OCI-LY3 (cell line): Measurements from ENCODE around the gene C11orf21.
A peak's percentile ranks its signal among the peaks of the same experiment; 100 is the strongest.

Experiments
- H2AFZ ChIP-seq: fragments of 200-600, 300-600 bp; shearing (Covaris generic); 2 replicates; pipeline ENCODE4 v1.6.0; 2014; ENCODE audit warnings: antibody characterized with exemption, low read depth, low read length
- H3K27ac ChIP-seq: fragments of 200-600, 300-600 bp; sonication (generic); 2 replicates; pipeline ENCODE4 v1.5.1; 2014; ENCODE audit warnings: mild to moderate bottlenecking, low read length, moderate library complexity, mixed read lengths
- H3K27me3 ChIP-seq: fragments of 200-600, 300-600 bp; sonication (generic); 2 replicates; pipeline ENCODE4 v1.6.1; 2014; ENCODE audit warnings: low read depth, low read length, mixed read lengths
- H3K36me3 ChIP-seq: fragments of 200-600, 300-600 bp; sonication (generic); replicated peaks from 2 replicates; pipeline ENCODE3; 2014; ENCODE audit warnings: low read depth, low read length, mixed read lengths
- H3K4me1 ChIP-seq: fragments of 300-600, 200-600 bp; sonication (generic); 2 replicates; pipeline ENCODE4 v1.6.1; 2014; ENCODE audit warnings: low read length, mixed read lengths
- H3K4me2 ChIP-seq: fragments of 200-600, 300-600 bp; sonication (generic); 2 replicates; pipeline ENCODE4 v1.6.1; 2014; ENCODE audit warnings: low read length, mixed read lengths
- H3K4me3 ChIP-seq: fragments of 300-600, 200-600 bp; sonication (generic); 2 replicates; pipeline ENCODE4 v1.5.1; 2014; ENCODE audit warnings: antibody characterized with exemption, mild to moderate bottlenecking, low read length, moderate library complexity
- H3K79me2 ChIP-seq: fragments of 300-600, 200-600 bp; shearing (Covaris generic); 2 replicates; pipeline ENCODE4 v1.6.1; 2014; ENCODE audit warnings: mild to moderate bottlenecking, low read length, mixed read lengths
- H3K9ac ChIP-seq: fragments of 300-600, 200-600 bp; shearing (Covaris generic); 2 replicates; pipeline ENCODE4 v1.6.0; 2014; ENCODE audit warnings: mild to moderate bottlenecking, low read length, moderate library complexity
- H3K9me3 ChIP-seq: fragments of 200-600, 300-600 bp; shearing (Covaris generic); 2 replicates; pipeline ENCODE4 v1.6.1; 2014; ENCODE audit warnings: low read length, mixed read lengths; ENCODE audit not compliant: insufficient read depth
- H4K20me1 ChIP-seq: fragments of 200-600, 300-600 bp; sonication (generic); 2 replicates; pipeline ENCODE4 v1.6.1; 2016; ENCODE audit warnings: low read length, mixed read lengths; ENCODE audit not compliant: insufficient read depth
- CTCF ChIP-seq: fragments of 200-600, 300-600 bp; sonication (generic); IDR thresholded peaks from 2 replicates; pipeline ENCODE4 v1.5.1; 2014; ENCODE audit warnings: antibody characterized with exemption, low read length, low read depth
- EZH2phosphoT487 ChIP-seq: fragments of 200-600 bp; shearing (Covaris generic); IDR thresholded peaks from 2 replicates; pipeline ENCODE4 v1.6.1; 2018; ENCODE audit warnings: antibody characterized with exemption, mixed run types, low read depth

C11orf21 gene

GRCh38 chr11:2265854-2266585 is 35.7 kb downstream of the C11orf21 start:
- Histone ChIP-seq H3K4me1 (peaks cover 16% of the 10 kb centered on the region), H2AFZ (no peak overlapping the region), H3K27ac (no peak overlapping the region), H4K20me1 (no peaks in the 10 kb centered on the region), H3K9ac (no peak overlapping the region), H3K4me3 (peak overlapping the region; percentile 46; the same call in 1 of the 2 replicates), H3K36me3 (no peaks in the 10 kb centered on the region), H3K79me2 (no peaks in the 10 kb centered on the region), H3K4me2 (peak overlapping the region; percentile 69), H3K27me3 (no peaks in the 10 kb centered on the region), H3K9me3 (no peaks in the 10 kb centered on the region)
- TF ChIP-seq CTCF (no peak), EZH2phosphoT487 (no peak)

- TF ChIP-seq EZH2phosphoT487, result no peak
- no peak for TF ChIP-seq CTCF
- Histone ChIP-seq H3K27me3 (no peaks in the 10 kb centered on the region), H3K4me1 (peaks cover 16% of the 10 kb centered on the region), H2AFZ (no peak overlapping the region), H3K9ac (no peak overlapping the region), H3K4me3 (peak overlapping the region; percentile 46; the same call in 1 of the 2 replicates), H4K20me1 (no peaks in the 10 kb centered on the region), H3K27ac (peak overlapping the region; percentile 2; the same call in 1 of the 2 replicates), H3K4me2 (peak overlapping the region; percentile 69), H3K9me3 (no peaks in the 10 kb centered on the region), H3K79me2 (no peaks in the 10 kb centered on the region), H3K36me3 (no peaks in the 10 kb centered on the region)
These were observed 36.3 kb downstream of the C11orf21 start for GRCh38 chr11:2265396-2265795.

- Histone ChIP-seq H3K4me3 (no peak overlapping the region), H3K9ac (no peak overlapping the region), H3K4me2 (no peak overlapping the region), H3K27ac (no peak overlapping the region), H2AFZ (no peak overlapping the region), H3K79me2 (no peaks in the 10 kb centered on the region), H3K9me3 (no peaks in the 10 kb centered on the region), H3K27me3 (no peaks in the 10 kb centered on the region; the same call in 1 of the 2 replicates), H3K4me1 (peaks cover 16% of the 10 kb centered on the region), H4K20me1 (no peaks in the 10 kb centered on the region), H3K36me3 (no peaks in the 10 kb centered on the region)
- TF ChIP-seq EZH2phosphoT487 (no peak), CTCF (no peak)
These were observed 37.2 kb downstream of the C11orf21 start for GRCh38 chr11:2264366-2265053.

GRCh38 chr11:2263724-2264360 is 37.9 kb downstream of the C11orf21 start:
- Histone ChIP-seq H3K27me3 (no peaks in the 10 kb centered on the region; the same call in 1 of the 2 replicates), H3K27ac (no peak overlapping the region), H3K36me3 (no peaks in the 10 kb centered on the region), H3K4me3 (no peak overlapping the region), H3K4me2 (no peak overlapping the region), H3K4me1 (peaks cover 16% of the 10 kb centered on the region), H3K9ac (no peak overlapping the region), H4K20me1 (no peaks in the 10 kb centered on the region), H3K79me2 (no peaks in the 10 kb centered on the region), H2AFZ (no peak overlapping the region), H3K9me3 (no peaks in the 10 kb centered on the region)
- TF ChIP-seq EZH2phosphoT487 (no peak), CTCF (no peak)
